H9 (cell line): ENCODE data around the gene ITGA8. TPM values are rescaled to one million over a fixed set of nuclear protein-coding genes. Genes with fewer than 3 reads are reported as not detected.

Experiments used
- DNase-seq: peaks from one replicate; pipeline ENCODE4 v3.0.0-alpha.2; 2017
- H2AFZ ChIP-seq: one replicate; pipeline ENCODE4 v1.6.1; 2013; ENCODE audit warnings: mild to moderate bottlenecking, low read length, control low read depth, moderate library complexity
- H2AK5ac ChIP-seq: 2 replicates; pipeline ENCODE4 v1.6.1; 2013; ENCODE audit warnings: low read length, control low read depth, mixed read lengths; ENCODE audit not compliant: insufficient read length
- H2BK120ac ChIP-seq: one replicate; pipeline ENCODE4 v1.6.1; 2013; ENCODE audit warnings: low read depth, mild to moderate bottlenecking, low read length, control low read depth, inconsistent platforms; ENCODE audit not compliant: poor library complexity, severe bottlenecking
- H2BK12ac ChIP-seq: 2 replicates; pipeline ENCODE4 v1.6.1; 2013; ENCODE audit warnings: low read length, control low read depth, mixed read lengths, low read depth; ENCODE audit not compliant: insufficient read length
- H2BK15ac ChIP-seq: 2 replicates; pipeline ENCODE4 v1.6.1; 2013; ENCODE audit warnings: low read depth, low read length, control low read depth
- H2BK20ac ChIP-seq: one replicate; pipeline ENCODE4 v1.6.1; 2013; ENCODE audit warnings: low read depth, mild to moderate bottlenecking, low read length, control low read depth, inconsistent platforms; ENCODE audit not compliant: poor library complexity, severe bottlenecking
- H2BK5ac ChIP-seq: 2 replicates; pipeline ENCODE4 v1.6.1; 2013; ENCODE audit warnings: low read length, control low read depth, mixed read lengths; ENCODE audit not compliant: insufficient read length
- H3K14ac ChIP-seq: 2 replicates; pipeline ENCODE4 v1.6.1; 2013; ENCODE audit warnings: low read length, control low read depth; ENCODE audit not compliant: insufficient read depth
- H3K18ac ChIP-seq: 2 replicates; pipeline ENCODE4 v1.6.1; 2013; ENCODE audit warnings: low read depth, mild to moderate bottlenecking, mixed read lengths, low read length, control low read depth; ENCODE audit not compliant: insufficient read length
- H3K23ac ChIP-seq: 2 replicates; pipeline ENCODE4 v1.6.1; 2013; ENCODE audit warnings: low read length, control low read depth, mixed read lengths, low read depth; ENCODE audit not compliant: insufficient read length
- H3K23me2 ChIP-seq: 2 replicates; pipeline ENCODE4 v1.6.1; 2013; ENCODE audit warnings: low read depth, mild to moderate bottlenecking, mixed read lengths, low read length, control low read depth; ENCODE audit not compliant: insufficient read length, poor library complexity, severe bottlenecking
- H3K27ac ChIP-seq: 2 replicates; pipeline ENCODE4 v1.5.1; 2013; ENCODE audit warnings: low read length, control low read depth, mixed read lengths, low read depth; ENCODE audit not compliant: insufficient read length
- H3K27me3 ChIP-seq: 2 replicates; pipeline ENCODE4 v1.6.1; 2013; ENCODE audit warnings: low read length, control low read depth, inconsistent platforms; ENCODE audit not compliant: insufficient read depth
- H3K4ac ChIP-seq: 2 replicates; pipeline ENCODE4 v1.6.1; 2013; ENCODE audit warnings: low read depth, mild to moderate bottlenecking, control low read depth, inconsistent platforms, low read length, moderate library complexity
- H3K4me1 ChIP-seq: 2 replicates; pipeline ENCODE4 v1.6.1; 2013; ENCODE audit warnings: low read length, control low read depth, inconsistent platforms; ENCODE audit not compliant: insufficient read depth
- H3K4me2 ChIP-seq: 2 replicates; pipeline ENCODE4 v1.6.1; 2013; ENCODE audit warnings: low read length, control low read depth, mixed read lengths; ENCODE audit not compliant: insufficient read length, insufficient read depth
- H3K56ac ChIP-seq: 2 replicates; pipeline ENCODE4 v1.6.1; 2013; ENCODE audit warnings: low read depth, mild to moderate bottlenecking, mixed read lengths, low read length, control low read depth; ENCODE audit not compliant: insufficient read length
- H3K79me1 ChIP-seq: 2 replicates; pipeline ENCODE4 v1.6.1; 2013; ENCODE audit warnings: low read depth, mild to moderate bottlenecking, moderate library complexity, low read length, control low read depth, inconsistent platforms; ENCODE audit not compliant: insufficient read depth, poor library complexity, severe bottlenecking
- H3K79me2 ChIP-seq: 2 replicates; pipeline ENCODE4 v1.6.1; 2013; ENCODE audit warnings: low read length, control low read depth, inconsistent platforms; ENCODE audit not compliant: insufficient read depth
- H3K9ac ChIP-seq: 2 replicates; pipeline ENCODE4 v1.6.1; 2013; ENCODE audit warnings: low read length, control low read depth, mixed read lengths; ENCODE audit not compliant: insufficient read length; ENCODE audit errors: extremely low read depth
- H3K9me3 ChIP-seq: one replicate; pipeline ENCODE4 v1.6.1; 2013; ENCODE audit warnings: low read depth, low read length, inconsistent platforms; ENCODE audit not compliant: control insufficient read depth
- H3T11ph ChIP-seq: one replicate; pipeline ENCODE4 v1.6.1; 2013; ENCODE audit warnings: mild to moderate bottlenecking, low read length, control low read depth, inconsistent platforms
- H4K20me1 ChIP-seq: one replicate; pipeline ENCODE4 v1.6.1; 2013; ENCODE audit not compliant: control insufficient read depth, insufficient read length, insufficient read depth
- H4K5ac ChIP-seq: 2 replicates; pipeline ENCODE4 v1.6.1; 2013; ENCODE audit warnings: low read depth, mild to moderate bottlenecking, mixed read lengths, low read length, control low read depth; ENCODE audit not compliant: insufficient read length
- H4K8ac ChIP-seq: replicated peaks from 2 replicates; pipeline ENCODE4 v1.6.1; 2013; ENCODE audit warnings: low read length, control low read depth, mixed read lengths, low read depth; ENCODE audit not compliant: insufficient read length
- H4K91ac ChIP-seq: 2 replicates; pipeline ENCODE4 v1.6.1; 2013; ENCODE audit warnings: low read depth, mild to moderate bottlenecking, moderate library complexity, mixed read lengths, low read length, control low read depth; ENCODE audit not compliant: insufficient read length
- H3K27ac Mint-ChIP-seq, 3 experiments: 2 replicates in 2 of 3; 3 replicates in 1 of 3; pipeline ENCODE4 v1.8.0; 2020 to 2021; ENCODE audit warnings: mixed read lengths in 3 of 3, mild to moderate bottlenecking in 1 of 3, moderate library complexity in 1 of 3
- H3K27me3 Mint-ChIP-seq: 2 replicates; pipeline ENCODE4 v1.8.0; 2021; ENCODE audit warnings: low read depth, mild to moderate bottlenecking, moderate library complexity, mixed read lengths
- H3K36me3 Mint-ChIP-seq, 3 experiments: 2 replicates in 2 of 3; 3 replicates in 1 of 3; pipeline ENCODE4 v1.8.0; 2020 to 2021; ENCODE audit warnings: low read depth in 3 of 3, mixed read lengths in 3 of 3; ENCODE audit not compliant: insufficient read depth in 1 of 3
- H3K4me1 Mint-ChIP-seq, 2 experiments: 2 replicates each; pipeline ENCODE4 v1.8.0; 2020; ENCODE audit warnings: mixed read lengths in 2 of 2
- H3K4me3 Mint-ChIP-seq, 2 experiments: 2 replicates in 1 of 2; 3 replicates in 1 of 2; pipeline ENCODE4 v1.8.0; 2020 to 2021; ENCODE audit warnings: mild to moderate bottlenecking in 2 of 2, mixed read lengths in 2 of 2, moderate library complexity in 1 of 2
- H3K9me3 Mint-ChIP-seq, 2 experiments: 2 replicates in 1 of 2; 3 replicates in 1 of 2; pipeline ENCODE4 v1.8.0; 2020; ENCODE audit warnings: mild to moderate bottlenecking in 2 of 2, mixed read lengths in 2 of 2, moderate library complexity in 1 of 2
- CTCF ChIP-seq: fragments of 200-600 bp; sonication (generic); conservative IDR thresholded peaks from 3 replicates; pipeline ENCODE4 v1.8.0; 2021; ENCODE audit warnings: antibody characterized with exemption, mild to moderate bottlenecking
- WGBS: extraction: QIAGEN DNeasy Blood & Tissue Kit; methylation state at CpG from one replicate; pipeline ENCODE4 v1.1.7; 2013; ENCODE audit warnings: missing lambda C conversion rate, low lambda C conversion rate, mixed read lengths; ENCODE audit not compliant: insufficient read length; ENCODE audit errors: extremely low coverage; 5-methylcytosine and 5-hydroxymethylcytosine counted together
- total RNA-seq: library from RNA; stranded (reverse); gene quantifications from 2 replicates; pipeline ENCODE4 v1.2.1, GENCODE V29; 2021

The ITGA8 gene
- total RNA-seq, 1 experiment from 2014 or later = not detected

GRCh38 chr10:15505329-15505728 lies 214.4 kb downstream of the ITGA8 start:
- Histone ChIP-seq H2AK5ac (no peak overlapping the region), H2BK12ac (no peak overlapping the region), H3K14ac (no peak overlapping the region), H3K9me3 (no peaks in the 10 kb centered on the region), H3K4me2 (no peak overlapping the region), H2BK20ac (no peak overlapping the region), H3K79me1 (no peaks in the 10 kb centered on the region), H3K4ac (no peak overlapping the region), H3K27me3 (peaks cover 2% of the 10 kb centered on the region; the same call in 1 of the 2 replicates), H2BK120ac (no peak overlapping the region), H3K18ac (no peak overlapping the region), H3K56ac (no peak overlapping the region), H4K91ac (no peak overlapping the region), H3K4me1 (no peaks in the 10 kb centered on the region), H3T11ph (no peak overlapping the region), H3K27ac (no peak overlapping the region), H4K5ac (no peak overlapping the region), H4K20me1 (no peaks in the 10 kb centered on the region), H2AFZ (no peak overlapping the region), H3K79me2 (no peaks in the 10 kb centered on the region), H4K8ac (no peak overlapping the region), H2BK15ac (no peak overlapping the region), H3K9ac (no peak overlapping the region), H3K23ac (no peak overlapping the region), H3K23me2 (no peaks in the 10 kb centered on the region), H2BK5ac (no peak overlapping the region)
- no CpG with 5 or more reads among the region's 5 CpGs for WGBS
- peaks cover 8 to 12% of the 10 kb centered on the region in 2 experiments; a peak in 4 of 5 replicates for H3K9me3 Mint-ChIP-seq
- no peak overlapping the region for H3K27ac Mint-ChIP-seq
- no peak for DNase-seq
- peaks cover 29% of the 10 kb centered on the region for H3K27me3 Mint-ChIP-seq
- peaks cover 16 to 21% of the 10 kb centered on the region in 2 experiments for H3K4me1 Mint-ChIP-seq
- H3K36me3 Mint-ChIP-seq = peaks cover 0 to 17% (median 2%) of the 10 kb centered on the region in 3 experiments; a peak in 4 of 7 replicates
- H3K4me3 Mint-ChIP-seq = no peak overlapping the region
- no peak for TF ChIP-seq CTCF
